ENCODE results near the gene RAP1B.
"Not testable (repeated sequence)": the region's sequence is repeated elsewhere in the genome, so short reads cannot be mapped to it uniquely, and the experiment has no call there.

Gene RAP1B

GRCh38 chr12:68637439-68637838 is 26.7 kb downstream of the RAP1B start:
- DNase-seq = not testable (repeated sequence)

GRCh38 chr12:68638171-68638570 is 27.5 kb downstream of the RAP1B start:
- DNase-seq = no peak

- no peak for DNase-seq
Observed at GRCh38 chr12:68638721-68639395, 28.2 kb downstream of the RAP1B start.

- no peak for DNase-seq
Observed at GRCh38 chr12:68639396-68639767, 28.7 kb downstream of the RAP1B start.

- DNase-seq = no peak
Observed at GRCh38 chr12:68641138-68641537, 30.4 kb downstream of the RAP1B start.

GRCh38 chr12:68646484-68646883 is 35.8 kb downstream of the RAP1B start:
- DNase-seq = no peak

GRCh38 chr12:68647507-68647906 is 36.8 kb downstream of the RAP1B start:
- DNase-seq = no peak

- DNase-seq = no peak
Observed at GRCh38 chr12:68648179-68648578, 37.5 kb downstream of the RAP1B start.

- DNase-seq = no peak
Observed at GRCh38 chr12:68665016-68665569, 54.4 kb downstream of the RAP1B start.

- DNase-seq = no peak
Observed at GRCh38 chr12:68667291-68667690, 56.6 kb downstream of the RAP1B start.

- DNase-seq = no peak
Observed at GRCh38 chr12:68667896-68668295, 57.2 kb downstream of the RAP1B start.

- DNase-seq = no peak
Observed at GRCh38 chr12:68671179-68671578, 60.5 kb downstream of the RAP1B start.

GRCh38 chr12:68673788-68674187 is 63.1 kb downstream of the RAP1B start:
- DNase-seq = no peak

GRCh38 chr12:68674376-68674775 is 63.7 kb downstream of the RAP1B start:
- no peak for DNase-seq

GRCh38 chr12:68675101-68675842 is 64.6 kb downstream of the RAP1B start:
- DNase-seq = no peak

GRCh38 chr12:68676854-68677253 is 66.2 kb downstream of the RAP1B start:
- not testable (repeated sequence) for DNase-seq

GRCh38 chr12:68686262-68686594 is 75.5 kb downstream of the RAP1B start:
- no peak for DNase-seq

GRCh38 chr12:68686595-68687521 is 76.2 kb downstream of the RAP1B start, which contains the start of gene NUP107:
Gene NUP107, plus strand, starts transcription at chr12:68686978. Its CDS starts 88 bp downstream, at chr12:68687066.
- peak; percentile 96 for DNase-seq

GRCh38 chr12:68695454-68695853 is 84.8 kb downstream of the RAP1B start:
- no peak for DNase-seq

GRCh38 chr12:68699486-68699885 is 88.8 kb downstream of the RAP1B start:
- DNase-seq = no peak
